Measurements from ENCODE around the gene SYNDIG1.

Gene SYNDIG1

DNA sequence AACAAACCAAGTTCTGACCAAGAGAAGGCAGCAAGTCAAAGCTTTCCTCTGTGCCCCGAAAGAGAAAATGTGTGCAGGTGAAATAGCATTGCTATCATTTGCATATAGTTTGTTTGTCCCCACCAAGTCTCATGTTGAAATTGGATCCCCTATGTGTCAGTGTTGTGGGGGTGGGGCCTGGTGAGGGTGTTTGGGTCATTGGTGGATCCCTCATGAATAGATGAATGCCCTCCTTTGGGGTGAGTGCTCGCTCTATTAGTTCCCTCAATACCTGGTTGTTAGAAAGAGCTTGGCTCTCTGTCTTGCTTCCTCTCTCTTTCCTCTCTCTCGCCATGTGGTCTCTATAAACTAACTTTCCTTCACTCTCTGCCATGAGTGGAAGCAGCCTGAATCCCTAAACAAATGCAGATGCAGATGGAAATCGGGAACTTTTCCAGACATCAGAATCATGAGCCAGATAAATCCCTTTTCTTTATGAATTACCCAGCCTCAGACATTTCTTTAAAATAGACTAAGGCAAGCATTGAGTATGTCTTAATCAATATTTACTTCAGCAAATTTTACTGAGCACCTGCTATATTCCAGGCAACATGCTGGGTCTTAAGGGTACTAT is 43.8 kb upstream of the SYNDIG1 start:
- TF ChIP-seq, protein P1, sequence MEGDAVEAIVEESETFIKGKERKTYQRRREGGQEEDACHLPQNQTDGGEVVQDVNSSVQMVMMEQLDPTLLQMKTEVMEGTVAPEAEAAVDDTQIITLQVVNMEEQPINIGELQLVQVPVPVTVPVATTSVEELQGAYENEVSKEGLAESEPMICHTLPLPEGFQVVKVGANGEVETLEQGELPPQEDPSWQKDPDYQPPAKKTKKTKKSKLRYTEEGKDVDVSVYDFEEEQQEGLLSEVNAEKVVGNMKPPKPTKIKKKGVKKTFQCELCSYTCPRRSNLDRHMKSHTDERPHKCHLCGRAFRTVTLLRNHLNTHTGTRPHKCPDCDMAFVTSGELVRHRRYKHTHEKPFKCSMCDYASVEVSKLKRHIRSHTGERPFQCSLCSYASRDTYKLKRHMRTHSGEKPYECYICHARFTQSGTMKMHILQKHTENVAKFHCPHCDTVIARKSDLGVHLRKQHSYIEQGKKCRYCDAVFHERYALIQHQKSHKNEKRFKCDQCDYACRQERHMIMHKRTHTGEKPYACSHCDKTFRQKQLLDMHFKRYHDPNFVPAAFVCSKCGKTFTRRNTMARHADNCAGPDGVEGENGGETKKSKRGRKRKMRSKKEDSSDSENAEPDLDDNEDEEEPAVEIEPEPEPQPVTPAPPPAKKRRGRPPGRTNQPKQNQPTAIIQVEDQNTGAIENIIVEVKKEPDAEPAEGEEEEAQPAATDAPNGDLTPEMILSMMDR (IDR thresholded peaks at IDR 0.05; ENCODE audit: borderline replicate concordance, control extremely low read depth, extremely low read depth, insufficient read depth, missing control alignments) = no peak
- in situ Hi-C loops (cut with MboI; ENCODE audit: low sequenced_read_pairs, unreplicated experiment) = loop anchor here (25.0 kb wide), 1 partner anchor 88 kb away; no protein-coding TSS in a partner anchor

DNA sequence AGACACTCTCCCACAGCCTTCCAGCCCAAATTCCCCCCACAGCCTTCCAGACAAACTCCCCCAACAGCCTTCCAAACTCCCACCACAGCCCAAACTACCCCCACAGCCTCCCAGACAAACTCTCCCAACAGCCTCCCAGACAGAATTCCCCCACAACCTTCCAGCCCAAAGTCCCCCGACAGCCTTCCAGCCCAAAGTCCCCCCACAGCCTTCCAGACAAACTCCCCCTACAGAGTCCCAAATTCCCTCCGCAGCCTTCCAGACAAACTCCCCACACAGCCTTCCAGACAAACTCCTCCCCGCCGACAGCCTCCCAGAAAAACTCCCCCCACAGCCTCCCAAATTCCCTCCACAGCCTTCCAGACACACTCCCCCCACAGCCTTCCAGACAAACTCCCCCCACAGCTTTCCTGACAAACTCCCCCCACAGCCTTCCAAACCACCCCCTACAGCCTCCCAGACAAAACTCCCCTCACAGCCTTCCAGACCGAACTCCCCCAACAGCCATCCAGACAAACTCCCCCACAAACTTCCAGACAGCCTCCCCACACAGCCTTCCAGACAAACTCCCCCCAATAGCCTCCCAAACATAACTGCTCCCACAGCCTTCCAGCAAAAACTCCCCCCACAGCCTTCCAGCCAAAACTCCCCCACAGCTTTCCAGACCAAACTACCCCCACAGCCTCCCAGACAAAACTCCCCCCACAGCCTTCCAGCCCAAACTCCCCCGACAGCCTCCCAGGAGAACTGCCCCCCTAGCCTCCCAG is 38.0 kb upstream of the SYNDIG1 start:
- TF ChIP-seq, protein P1 (IDR thresholded peaks at IDR 0.05; ENCODE audit: borderline replicate concordance, control extremely low read depth, extremely low read depth, insufficient read depth, missing control alignments) = no peak
- in situ Hi-C loops (cut with MboI; ENCODE audit: low sequenced_read_pairs, unreplicated experiment) = loop anchor here (25.0 kb wide), 1 partner anchor 94 kb away; no protein-coding TSS in a partner anchor
- no peak for DNase-seq (ENCODE audit: low spot score)

More for the DNA sequence above, 43.8 kb upstream of the SYNDIG1 start:
- no peak for DNase-seq (ENCODE audit: low spot score)

DNA sequence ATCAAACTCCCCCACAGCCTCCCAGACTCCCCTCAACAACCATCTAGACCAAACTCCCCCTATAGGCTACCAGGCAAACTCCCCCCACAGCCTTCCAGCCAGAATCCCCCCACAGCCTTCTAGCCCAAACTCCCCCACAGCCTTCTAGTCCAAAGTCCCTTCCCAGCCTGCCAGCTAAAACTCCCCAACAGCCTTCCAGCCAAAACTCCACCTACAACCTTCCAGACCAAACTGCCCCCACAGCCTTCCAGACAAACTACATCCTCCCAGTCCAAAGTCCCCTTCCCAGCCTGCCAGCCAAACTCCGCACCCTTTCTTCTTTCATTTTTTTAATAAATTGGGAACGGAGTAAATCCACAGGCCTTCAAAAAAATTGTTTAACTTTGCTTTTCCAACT is 37.4 kb upstream of the SYNDIG1 start:
- TF ChIP-seq, protein P1 (IDR thresholded peaks at IDR 0.05; ENCODE audit: borderline replicate concordance, control extremely low read depth, extremely low read depth, insufficient read depth, missing control alignments) = no peak
- in situ Hi-C loops (cut with MboI; ENCODE audit: low sequenced_read_pairs, unreplicated experiment) = loop anchor here (25.0 kb wide), 1 partner anchor 95 kb away; no protein-coding TSS in a partner anchor
- no peak for DNase-seq (ENCODE audit: low spot score)

DNA sequence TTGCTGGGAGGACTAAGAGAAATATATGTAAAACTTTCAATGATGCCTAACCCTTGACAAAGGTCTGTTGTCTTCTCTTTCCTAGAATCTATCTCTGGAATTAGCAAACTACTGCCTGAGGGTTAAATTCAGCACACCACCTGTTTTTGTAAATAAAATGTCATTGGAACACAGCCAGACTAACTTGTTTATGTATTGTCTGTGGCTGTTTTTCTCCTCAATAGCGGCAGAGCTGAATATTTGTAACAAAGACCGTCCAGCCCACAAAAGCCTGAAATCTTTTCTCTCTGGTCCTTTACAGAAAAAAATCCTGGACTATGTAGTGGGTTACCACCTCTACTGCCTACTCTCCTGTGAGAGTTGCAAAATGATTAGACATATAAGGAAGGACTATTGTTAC is 33.3 kb upstream of the SYNDIG1 start:
- TF ChIP-seq, protein P1 (IDR thresholded peaks at IDR 0.05; ENCODE audit: borderline replicate concordance, control extremely low read depth, extremely low read depth, insufficient read depth, missing control alignments) = no peak
- in situ Hi-C loops (cut with MboI; ENCODE audit: low sequenced_read_pairs, unreplicated experiment) = loop anchor here (25.0 kb wide), 1 partner anchor 99 kb away; no protein-coding TSS in a partner anchor
- DNase-seq (ENCODE audit: low spot score) = no peak

DNA sequence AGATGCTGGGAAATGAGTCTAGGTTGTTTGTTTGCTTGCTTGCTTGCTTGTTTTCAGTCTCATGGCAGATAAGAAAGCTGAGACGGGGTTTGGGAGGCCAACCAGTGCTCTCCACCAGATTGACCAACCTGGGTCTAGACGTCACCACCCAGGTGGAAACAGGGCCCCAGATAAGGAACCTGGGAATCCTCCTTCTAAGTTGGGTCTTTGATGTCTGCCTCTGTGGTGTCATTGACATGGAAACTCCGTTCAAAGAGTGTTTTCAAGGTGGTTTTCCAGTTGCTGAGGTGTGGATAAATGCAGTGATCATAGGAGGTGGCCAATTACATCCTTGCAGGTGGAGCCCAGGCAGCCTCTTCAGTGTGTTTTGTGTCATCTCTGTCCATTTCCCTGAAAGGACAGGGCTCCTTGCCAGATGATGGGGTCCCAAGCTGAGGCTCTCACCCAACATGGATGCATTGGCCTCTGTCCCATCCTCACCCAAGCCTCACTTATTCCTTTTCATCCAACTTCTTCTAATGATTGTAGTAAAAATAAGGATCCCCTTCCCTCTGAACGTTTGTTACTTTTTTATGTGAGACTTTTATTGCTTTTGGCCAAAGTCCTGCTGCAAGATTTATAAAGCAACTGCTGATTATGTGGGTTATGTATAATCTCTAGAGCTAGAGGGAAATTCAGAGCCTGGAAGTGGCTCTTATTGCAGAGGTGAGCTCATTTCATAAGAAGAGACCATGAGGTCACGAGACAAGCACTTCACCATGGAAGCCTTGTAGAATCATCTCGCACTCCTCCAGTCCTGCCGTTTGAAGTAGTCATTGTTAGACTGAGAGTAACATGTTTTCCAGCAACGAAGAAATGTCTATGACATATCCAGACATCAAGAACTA is 32.0 kb upstream of the SYNDIG1 start:
- no peak for DNase-seq (ENCODE audit: low spot score)
- in situ Hi-C loops (cut with MboI; ENCODE audit: low sequenced_read_pairs, unreplicated experiment) = loop anchor here (25.0 kb wide), 1 partner anchor 100 kb away; no protein-coding TSS in a partner anchor
- TF ChIP-seq, protein P1 (IDR thresholded peaks at IDR 0.05; ENCODE audit: borderline replicate concordance, control extremely low read depth, extremely low read depth, insufficient read depth, missing control alignments) = no peak

DNA sequence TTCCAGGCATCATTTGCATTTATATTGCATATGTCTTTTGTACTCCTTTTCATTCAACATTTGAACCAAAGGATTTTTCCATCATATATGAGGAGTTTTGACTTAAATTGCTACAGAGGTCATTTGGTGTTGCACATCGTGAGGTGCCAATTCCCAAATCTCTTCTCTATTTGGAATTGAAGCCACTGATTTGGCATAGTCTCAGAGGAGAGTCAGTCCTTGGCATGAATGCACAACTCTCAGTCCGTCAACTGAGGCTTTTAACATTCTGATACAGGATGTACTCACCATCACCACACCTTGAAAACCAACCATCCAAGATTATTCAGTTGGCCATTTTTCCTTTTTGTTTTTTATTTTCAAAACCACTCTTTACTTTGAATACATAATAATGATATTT is 31.1 kb upstream of the SYNDIG1 start:
- DNase-seq (ENCODE audit: low spot score) = no peak
- in situ Hi-C loops (cut with MboI; ENCODE audit: low sequenced_read_pairs, unreplicated experiment) = loop anchor here (25.0 kb wide), 1 partner anchor 101 kb away; no protein-coding TSS in a partner anchor
- TF ChIP-seq, protein P1 (IDR thresholded peaks at IDR 0.05; ENCODE audit: borderline replicate concordance, control extremely low read depth, extremely low read depth, insufficient read depth, missing control alignments) = no peak

Data from GM13976 (cell line).